Measurements from ENCODE around the gene ANKMY1. TPM values are rescaled to one million over a fixed set of nuclear protein-coding genes. Genes with fewer than 3 reads are reported as not detected.

The ANKMY1 gene
- total and polyA plus RNA-seq, 2 of the 8 experiments (the other 6 are each of a cell fraction or from before 2014, with no cell fraction given): 4.5 to 4.8 TPM

- peak in 2 of 3 experiments; percentile 65 to 76; a peak in 3 of 4 replicates for TF ChIP-seq CTCF (IDR thresholded peaks at IDR 0.05; ENCODE audit: control extremely low read depth in 1 of 3, insufficient read depth in 1 of 3, low read depth in 1 of 3, low read length in 3 of 3)
- TF ChIP-seq CREB1 (IDR thresholded peaks at IDR 0.05): peak; percentile 66
Observed at GRCh38 chr2:240566203-240567136, 8.7 kb upstream of the ANKMY1 start (continued).
